ENCODE data around the gene NPAS3. TPM values are rescaled to one million over a fixed set of nuclear protein-coding genes. Genes with fewer than 3 reads are reported as not detected.

The NPAS3 gene
- total and polyA plus RNA-seq, 7 donors, result 0.36 to 6.4 (median 4.6) TPM; not detected in 2

- no peak for TF ChIP-seq POLR2A (IDR thresholded peaks at IDR 0.05)
- Histone ChIP-seq H3K9me3 (no peaks in the 10 kb centered on the region), H3K27ac (no peak overlapping the region), H3K27me3 (no peaks in the 10 kb centered on the region), H3K36me3 (no peaks in the 10 kb centered on the region), H3K4me1 (no peaks in the 10 kb centered on the region), H3K4me3 (no peak overlapping the region)
- 91 to 95% methylated on average over 2 of the region's 2 CpGs for WGBS, 2 donors
- no peak for DNase-seq
- intact Hi-C loops (cut with DNase I), result no loop called here
These were observed 659.9 kb downstream of the NPAS3 start for GRCh38 chr14:33598582-33598981.

GRCh38 chr14:33602396-33602795 lies 663.7 kb downstream of the NPAS3 start:
- intact Hi-C loops (cut with DNase I), result no loop called here
- Histone ChIP-seq H3K27ac (no peak overlapping the region), H3K4me3 (no peak overlapping the region), H3K4me1 (no peaks in the 10 kb centered on the region), H3K9me3 (no peaks in the 10 kb centered on the region), H3K27me3 (no peaks in the 10 kb centered on the region), H3K36me3 (no peaks in the 10 kb centered on the region)
- DNase-seq, result no peak
- TF ChIP-seq CTCF (IDR thresholded peaks at IDR 0.05) (no peak), POLR2AphosphoS5 (IDR thresholded peaks at IDR 0.05) (no peak), POLR2A (IDR thresholded peaks at IDR 0.05) (no peak), EP300 (IDR thresholded peaks at IDR 0.05) (no peak)
- WGBS, 2 donors, result 84 to 92% methylated on average over 3 of the region's 3 CpGs

GRCh38 chr14:33606591-33606990 lies 667.9 kb downstream of the NPAS3 start:
- Histone ChIP-seq H3K27me3 (no peaks in the 10 kb centered on the region), H3K9me3 (no peaks in the 10 kb centered on the region), H3K27ac (no peak overlapping the region), H3K4me3 (no peak overlapping the region), H3K36me3 (no peaks in the 10 kb centered on the region), H3K4me1 (no peaks in the 10 kb centered on the region)
- no peak for DNase-seq
- TF ChIP-seq POLR2AphosphoS5 (IDR thresholded peaks at IDR 0.05), result no peak
- no peak for TF ChIP-seq EP300 (IDR thresholded peaks at IDR 0.05)
- TF ChIP-seq CTCF (IDR thresholded peaks at IDR 0.05), result no peak
- no peak for TF ChIP-seq POLR2A (IDR thresholded peaks at IDR 0.05)
- intact Hi-C loops (cut with DNase I), result no loop called here
- WGBS, 2 donors, result 43 to 52% methylated on average over 3 of the region's 3 CpGs

DNA sequence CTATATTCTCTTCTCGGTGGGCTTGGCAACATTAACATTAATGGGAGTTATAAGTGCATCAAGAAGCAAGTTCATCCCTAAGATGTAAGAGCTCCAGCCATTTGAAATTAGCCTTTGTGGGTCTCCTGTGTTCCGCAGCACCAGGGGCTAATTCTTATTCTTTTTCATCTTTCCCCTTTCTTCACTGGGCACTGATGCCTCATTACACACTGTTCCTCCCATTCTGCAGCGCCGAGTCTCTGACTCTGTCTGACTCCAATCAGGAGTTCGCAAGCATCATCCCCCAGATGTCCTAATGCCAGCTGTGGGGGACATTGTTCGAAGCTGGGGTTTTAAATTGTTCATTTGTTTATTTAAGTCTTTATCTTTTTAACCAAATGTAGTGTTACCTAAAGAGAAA lies 670.9 kb downstream of the NPAS3 start:
- TF ChIP-seq POLR2AphosphoS5 (IDR thresholded peaks at IDR 0.05) (no peak), POLR2A (IDR thresholded peaks at IDR 0.05) (no peak), CTCF (IDR thresholded peaks at IDR 0.05) (no peak), EP300 (IDR thresholded peaks at IDR 0.05) (no peak)
- no peak for DNase-seq
- no peaks in the 10 kb centered on the region for H3K27me3 ChIP-seq
- H3K4me1 ChIP-seq, result no peaks in the 10 kb centered on the region
- intact Hi-C loops (cut with DNase I), result no loop called here
- no peaks in the 10 kb centered on the region for H3K36me3 ChIP-seq
- H3K9me3 ChIP-seq, result no peaks in the 10 kb centered on the region
- no peak overlapping the region for H3K27ac ChIP-seq
- WGBS, 2 donors, result 93% methylated on average over 6 of the region's 6 CpGs
- H3K4me3 ChIP-seq, result no peak overlapping the region

GRCh38 chr14:33610121-33610520 lies 671.4 kb downstream of the NPAS3 start:
- 94 to 100% methylated on average over 1 of the region's 1 CpG for WGBS, 2 donors
- no peak overlapping the region for H3K27ac ChIP-seq
- no peaks in the 10 kb centered on the region for H3K36me3 ChIP-seq
- no peak for TF ChIP-seq POLR2AphosphoS5 (IDR thresholded peaks at IDR 0.05)
- no peak for TF ChIP-seq EP300 (IDR thresholded peaks at IDR 0.05)
- TF ChIP-seq CTCF (IDR thresholded peaks at IDR 0.05), result no peak
- TF ChIP-seq POLR2A (IDR thresholded peaks at IDR 0.05), result no peak
- H3K4me3 ChIP-seq, result no peak overlapping the region
- H3K9me3 ChIP-seq, result no peaks in the 10 kb centered on the region
- no peaks in the 10 kb centered on the region for H3K27me3 ChIP-seq
- no peak for DNase-seq
- intact Hi-C loops (cut with DNase I), result no loop called here
- H3K4me1 ChIP-seq, result no peaks in the 10 kb centered on the region

Measured in sigmoid colon (tissue), 7 donors.